ENCODE measurements around the gene PFKM.
"Not testable (repeated sequence)": the region's sequence is repeated elsewhere in the genome, so short reads cannot be mapped to it uniquely, and the experiment has no call there.

Gene PFKM

DNA sequence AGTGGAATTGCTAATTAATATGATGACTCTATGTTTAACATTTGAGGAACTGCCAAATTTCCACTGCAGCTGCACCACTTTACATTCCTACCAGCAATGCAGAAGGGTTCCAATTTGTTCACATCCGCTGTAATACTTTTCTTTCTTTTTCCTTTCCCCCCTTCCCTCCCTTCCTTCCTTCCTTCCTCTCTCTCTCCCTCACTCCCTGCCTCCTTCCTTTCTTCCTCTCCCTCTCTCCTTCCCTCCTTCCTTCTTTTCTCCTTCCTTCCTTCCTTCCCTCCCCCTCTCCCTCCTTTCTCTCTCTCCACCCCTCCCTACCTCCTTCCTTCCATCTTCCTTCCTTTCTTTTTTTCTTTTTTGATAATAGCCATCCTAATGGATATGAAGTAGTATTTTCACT is 3.2 kb upstream of the PFKM start:
- DNase-seq, result no peak

DNA sequence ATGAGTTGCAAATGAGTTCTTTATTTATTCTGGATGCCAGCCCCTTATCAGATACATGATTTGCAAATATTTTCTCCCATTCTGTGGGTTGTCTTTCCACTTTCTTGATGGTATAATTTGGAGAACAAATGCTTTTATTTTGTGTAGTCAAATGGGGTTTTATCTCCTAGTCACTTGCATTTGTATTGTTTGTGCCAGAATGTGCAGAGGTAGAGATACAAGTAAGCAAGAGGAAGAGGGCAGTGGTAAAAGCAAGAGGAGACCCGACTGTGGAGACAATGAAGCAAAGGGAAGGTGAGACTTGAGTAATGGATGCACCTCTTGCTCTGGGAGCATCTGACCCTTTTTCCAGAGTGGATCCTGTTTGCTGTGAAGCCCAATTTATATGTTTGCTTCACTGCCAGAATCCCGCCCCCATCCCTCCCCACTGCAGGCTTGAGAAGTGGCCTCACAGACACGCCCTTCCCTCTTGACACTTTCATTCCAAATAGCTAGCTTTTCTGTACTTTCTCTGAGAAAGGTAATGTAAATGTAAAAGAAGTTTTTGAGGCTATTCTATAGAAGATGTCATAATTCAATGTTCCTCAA is 786 bp upstream of the PFKM start:
- DNase-seq, result no peak

DNA sequence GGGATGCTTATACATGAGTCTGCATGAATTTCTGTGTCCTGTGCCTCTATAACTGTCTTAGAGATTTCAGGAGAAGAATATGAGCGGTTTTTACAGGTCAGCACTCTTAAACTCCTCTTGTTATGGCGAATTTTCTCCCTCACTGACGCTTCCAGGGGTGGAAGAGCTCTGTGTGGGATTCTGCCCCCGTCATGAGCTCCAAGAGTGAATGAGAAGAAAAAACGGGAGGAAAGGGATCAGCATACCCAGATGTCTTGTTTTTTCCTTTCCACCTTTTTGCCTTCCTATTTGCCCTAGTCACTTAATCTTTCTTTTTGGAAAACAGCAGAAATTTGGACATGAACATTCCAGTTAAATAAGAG is 651 bp downstream of the PFKM start:
- no peak for DNase-seq

DNA sequence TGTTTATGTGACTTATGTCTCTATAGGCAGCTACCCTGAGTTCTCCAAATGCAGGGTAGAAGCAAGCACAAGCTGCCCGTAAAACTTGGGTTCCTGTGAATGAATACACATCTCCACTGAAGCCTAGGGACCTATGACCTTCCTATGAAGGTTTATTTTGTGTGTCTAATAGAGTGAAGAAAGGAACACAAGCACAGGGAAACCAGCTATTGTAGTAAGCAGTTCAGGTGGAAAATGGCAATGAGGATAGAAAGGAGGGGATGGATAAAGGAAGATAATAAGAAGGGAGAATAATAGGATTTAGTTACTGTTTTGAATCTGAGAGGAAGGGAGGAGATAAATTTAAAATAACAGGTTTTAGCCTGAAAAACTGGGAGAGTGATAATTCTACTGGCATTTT is 2.4 kb downstream of the PFKM start:
- DNase-seq, result no peak

DNA sequence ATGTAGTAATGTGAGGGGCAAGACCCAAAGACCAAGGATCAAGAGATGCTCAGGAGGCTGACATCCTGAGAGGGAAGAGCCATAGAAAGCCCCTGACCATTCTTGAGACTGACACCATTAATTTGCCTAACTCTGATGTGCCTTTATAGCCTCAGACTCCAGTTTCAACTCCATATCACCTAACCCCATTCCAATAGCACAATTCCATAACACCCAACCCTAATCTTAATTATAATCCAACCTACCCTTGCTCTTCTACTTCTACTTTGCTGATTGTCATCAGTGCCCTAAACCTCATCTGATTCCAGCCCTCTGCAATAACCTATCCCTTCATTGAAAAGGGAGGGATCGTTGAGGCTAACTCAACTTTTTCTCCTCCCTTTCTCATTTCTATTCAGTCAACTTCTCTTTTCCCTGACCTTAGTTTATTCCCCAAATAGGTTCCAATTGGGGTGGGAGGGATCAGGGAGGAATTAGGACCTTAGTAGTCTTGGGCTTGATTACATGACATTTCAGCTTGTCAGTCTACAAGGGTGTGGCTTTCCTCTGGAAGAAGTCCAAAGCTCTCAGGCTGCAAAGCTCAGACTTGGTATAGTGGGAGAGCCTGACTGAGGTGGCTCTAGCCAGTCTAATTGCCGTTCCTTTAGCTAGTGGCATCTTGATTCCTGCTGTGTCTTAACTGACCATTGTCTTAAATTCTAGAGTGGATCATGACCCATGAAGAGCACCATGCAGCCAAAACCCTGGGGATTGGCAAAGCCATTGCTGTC is 3.1 kb downstream of the PFKM start:
- no peak for DNase-seq

DNA sequence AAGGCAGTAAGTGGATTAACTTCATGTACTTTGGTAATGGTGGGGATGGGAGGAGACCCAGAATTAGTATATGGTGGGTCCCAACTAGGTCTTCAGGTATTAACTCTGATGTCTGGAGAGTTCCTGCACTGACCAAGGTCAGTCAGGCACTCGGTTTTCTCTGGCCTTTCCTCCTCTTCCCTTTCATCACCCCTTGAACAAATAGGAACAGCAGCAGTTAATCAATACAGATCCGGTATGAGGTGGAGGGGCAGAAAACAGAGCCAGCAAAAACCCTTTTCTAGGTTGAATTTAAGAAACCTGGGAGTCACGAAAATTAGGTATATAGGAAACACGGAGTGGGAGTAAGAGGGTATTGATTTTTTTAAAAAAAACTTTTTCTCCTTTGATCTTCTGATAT is 4.0 kb downstream of the PFKM start:
- DNase-seq, result no peak

DNA sequence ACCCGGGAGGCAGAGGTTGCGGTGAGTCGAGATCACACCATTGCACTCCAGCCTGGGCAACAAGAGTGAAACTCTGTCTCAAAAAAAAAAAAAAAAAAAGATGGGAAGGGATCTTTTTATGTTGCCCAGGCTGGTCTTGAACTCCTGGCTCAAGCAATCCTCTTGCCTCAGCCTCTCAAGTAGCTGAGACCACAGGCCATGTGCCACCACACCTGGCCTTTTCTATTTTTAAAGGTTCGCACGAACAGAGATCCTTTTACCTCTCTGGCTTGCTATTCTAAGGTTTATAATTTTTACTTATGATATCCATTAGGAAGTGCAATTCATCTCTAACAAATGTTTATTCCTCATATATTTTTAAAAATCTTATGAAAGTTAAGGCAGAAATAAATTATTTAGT is 6.4 kb downstream of the PFKM start:
- not testable (repeated sequence) for DNase-seq

DNA sequence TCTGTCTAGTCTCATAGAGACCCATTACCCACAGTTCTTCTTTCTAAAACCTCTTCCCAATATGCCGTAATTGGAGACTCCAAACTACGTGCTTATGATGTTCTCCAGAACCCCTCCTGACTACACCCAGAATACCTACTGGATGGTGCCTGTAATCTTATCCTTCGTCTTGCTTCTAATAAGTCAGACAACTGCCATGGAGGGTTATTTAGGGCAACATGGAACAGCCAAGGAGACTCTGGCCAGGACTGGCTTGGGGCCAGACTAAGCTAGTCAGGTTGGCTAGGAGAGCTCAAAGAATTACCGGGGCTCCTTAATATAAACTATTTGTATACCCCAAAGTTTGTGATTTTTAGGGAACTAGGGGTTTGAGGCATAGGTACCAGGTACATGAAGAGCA is 6.8 kb downstream of the PFKM start:
- no peak for DNase-seq

DNA sequence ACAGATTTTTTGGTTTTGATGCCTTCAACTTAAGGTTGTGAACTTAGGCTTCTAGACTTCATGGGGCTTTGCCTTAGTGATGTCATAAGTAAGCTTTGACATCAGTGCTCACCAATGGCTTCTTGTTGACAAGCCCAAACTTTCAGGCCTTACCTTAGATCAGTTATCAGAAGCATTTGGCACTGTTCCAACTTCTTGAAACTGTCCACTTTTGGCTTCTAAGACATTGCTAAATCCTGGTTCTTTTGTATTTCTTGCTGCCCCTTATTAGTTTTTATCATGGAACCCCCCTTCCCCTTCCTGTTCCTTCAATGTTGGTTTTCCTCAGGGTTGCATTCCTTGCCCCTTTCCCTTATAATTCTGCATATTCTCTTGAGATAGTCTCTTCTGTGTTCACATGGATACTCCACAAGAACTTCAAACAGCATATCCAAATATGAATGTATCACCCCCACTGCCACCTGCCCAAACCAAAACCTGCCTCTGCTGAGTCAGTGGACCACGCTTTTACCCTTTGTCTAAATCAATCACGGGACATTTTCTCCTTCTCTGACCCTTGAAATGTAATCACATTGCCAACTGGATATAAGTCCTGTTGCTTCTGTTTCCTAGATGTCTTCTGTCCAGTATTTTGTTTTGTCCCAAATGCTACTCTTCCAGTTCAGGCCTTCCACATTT is 7.9 kb downstream of the PFKM start:
- no peak for DNase-seq

DNA sequence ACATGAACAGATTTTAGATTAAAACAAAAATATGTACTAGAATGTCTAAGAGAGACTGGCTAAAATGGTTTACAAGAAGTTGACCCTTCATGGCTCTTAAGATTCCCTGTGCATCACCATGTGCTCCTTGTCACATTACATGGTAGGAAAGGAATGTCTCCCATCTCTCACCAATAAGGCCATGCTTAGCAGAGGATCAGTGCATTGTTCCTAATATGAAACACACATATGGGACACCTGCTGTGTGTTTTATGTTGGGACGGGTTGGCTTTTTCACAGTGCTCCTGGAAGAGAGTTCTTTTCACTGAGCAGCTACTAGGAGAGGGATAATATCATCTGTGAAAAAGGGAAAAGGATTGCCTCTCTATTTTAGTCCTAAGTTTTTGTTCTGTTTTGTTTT is 9.6 kb downstream of the PFKM start:
- DNase-seq, result no peak

DNA sequence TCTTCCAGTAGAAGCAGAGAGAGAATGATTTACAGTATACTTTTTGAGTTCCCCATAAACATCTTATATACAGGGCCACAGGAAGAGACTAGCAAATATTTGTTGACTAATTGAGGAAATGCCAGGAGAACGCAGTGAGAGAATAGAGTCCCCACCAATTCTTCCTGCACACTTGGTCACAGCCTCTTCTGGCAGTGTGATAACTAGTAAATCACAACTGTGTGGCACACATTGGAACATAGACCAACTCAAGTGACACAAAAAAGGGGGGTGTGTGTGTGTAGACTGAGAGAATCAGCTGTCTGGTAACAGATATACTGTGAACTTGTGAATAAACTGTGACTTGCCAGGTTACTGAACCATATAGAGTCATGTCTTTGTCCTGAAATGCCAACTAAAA is 10.2 kb downstream of the PFKM start:
- DNase-seq, result no peak

DNA sequence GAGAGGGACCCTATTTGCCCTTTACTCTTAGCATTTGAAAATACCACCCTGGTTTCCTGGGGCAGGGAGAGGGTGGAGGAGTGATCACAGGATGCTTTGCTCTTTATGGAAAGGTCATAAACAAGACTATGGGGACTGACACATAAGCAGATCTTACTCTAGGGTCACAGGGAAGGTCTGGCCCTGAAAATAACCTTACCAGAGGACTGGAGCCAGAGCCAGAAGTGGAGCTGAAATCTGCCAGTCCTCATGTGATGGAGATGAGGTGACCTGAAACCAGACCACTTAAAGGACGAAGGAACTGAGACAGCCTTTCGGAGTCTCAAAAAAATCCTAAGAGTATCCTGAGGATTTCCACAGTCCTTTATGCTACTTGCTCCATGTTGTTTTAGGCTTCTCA is 12.4 kb downstream of the PFKM start:
- DNase-seq, result no peak

DNA sequence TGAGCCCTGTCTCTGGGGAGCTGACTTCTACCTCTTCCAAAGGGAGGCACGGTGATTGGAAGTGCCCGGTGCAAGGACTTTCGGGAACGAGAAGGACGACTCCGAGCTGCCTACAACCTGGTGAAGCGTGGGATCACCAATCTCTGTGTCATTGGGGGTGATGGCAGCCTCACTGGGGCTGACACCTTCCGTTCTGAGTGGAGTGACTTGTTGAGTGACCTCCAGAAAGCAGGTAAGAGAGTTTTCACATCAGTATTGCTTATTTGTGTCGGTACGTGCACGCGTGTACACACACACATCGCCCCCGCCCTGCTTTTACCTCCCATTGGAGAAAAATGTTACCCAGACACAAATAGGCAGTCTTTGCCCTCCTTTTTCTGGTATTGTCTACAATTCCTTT is 13.7 kb downstream of the PFKM start:
- no peak for DNase-seq

DNA sequence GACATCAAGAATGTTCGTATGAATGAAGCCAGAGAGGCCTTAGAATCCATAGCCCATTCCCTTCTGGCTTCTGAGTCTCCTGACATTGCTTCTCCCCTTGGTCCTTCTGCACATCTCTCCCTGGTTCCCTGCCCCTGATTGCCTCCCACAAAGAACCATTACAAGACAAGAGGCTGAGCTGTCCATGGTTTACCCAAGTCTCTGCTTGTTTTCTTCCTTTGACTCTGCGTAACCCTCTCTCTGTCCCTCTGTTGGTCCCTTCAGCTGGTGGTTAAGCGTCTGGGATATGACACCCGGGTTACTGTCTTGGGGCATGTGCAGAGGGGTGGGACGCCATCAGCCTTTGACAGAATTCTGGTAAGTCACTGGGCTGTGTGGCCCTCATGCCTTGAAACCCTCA is 15.9 kb downstream of the PFKM start:
- no peak for DNase-seq

DNA sequence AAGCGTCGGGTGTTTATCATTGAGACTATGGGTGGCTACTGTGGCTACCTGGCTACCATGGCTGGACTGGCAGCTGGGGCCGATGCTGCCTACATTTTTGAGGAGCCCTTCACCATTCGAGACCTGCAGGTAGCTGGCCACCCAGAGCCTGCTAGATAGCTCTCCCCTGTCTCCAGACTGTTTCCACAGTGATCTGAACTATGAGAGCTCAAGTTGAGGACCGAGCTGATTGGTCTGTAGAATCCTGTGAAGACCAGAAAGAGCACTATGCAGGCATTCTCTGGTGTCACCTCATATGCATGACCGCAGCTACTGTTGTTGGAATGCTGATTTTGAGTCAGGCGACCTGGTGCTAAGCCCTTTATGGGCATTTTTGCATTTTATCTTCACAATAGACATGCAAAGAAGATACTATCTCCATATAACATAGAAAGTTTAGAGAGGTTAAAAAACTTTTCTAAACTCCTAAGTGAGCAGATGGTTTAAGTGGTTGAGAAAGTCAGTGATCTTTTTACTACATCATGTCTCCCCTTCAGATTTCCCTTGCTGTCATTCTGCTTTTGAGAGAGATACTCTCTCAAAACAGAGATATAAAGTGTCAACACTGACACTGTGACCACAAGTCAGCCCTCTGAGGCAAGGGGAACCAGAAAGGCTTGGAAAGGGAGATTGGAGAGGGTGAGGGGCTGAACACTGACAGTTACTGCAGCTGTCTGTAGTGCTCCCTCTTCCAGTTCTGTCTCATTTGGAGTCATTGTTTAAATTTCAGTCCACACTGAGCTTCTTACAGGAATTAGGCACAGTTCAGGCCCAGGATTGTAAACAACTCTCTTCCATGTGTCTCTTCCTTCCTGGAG is 23.9 kb downstream of the PFKM start:
- no peak for DNase-seq

DNA sequence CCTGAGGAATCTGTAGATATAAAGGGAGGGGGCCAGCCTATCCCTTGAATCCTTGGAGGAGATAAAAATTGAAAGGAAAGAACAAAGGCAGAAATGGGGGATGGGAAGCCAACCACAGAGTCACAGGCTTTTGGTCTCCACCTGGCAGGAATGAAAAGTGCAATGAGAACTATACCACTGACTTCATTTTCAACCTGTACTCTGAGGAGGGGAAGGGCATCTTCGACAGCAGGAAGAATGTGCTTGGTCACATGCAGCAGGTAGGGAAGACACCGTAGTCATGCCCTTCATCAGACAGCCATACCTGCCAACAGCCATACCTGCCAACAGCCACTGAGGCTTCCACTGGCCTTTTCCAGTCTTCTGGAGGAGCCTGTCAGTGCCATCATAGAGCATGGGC is 24.7 kb downstream of the PFKM start:
- DNase-seq, result no peak

DNA sequence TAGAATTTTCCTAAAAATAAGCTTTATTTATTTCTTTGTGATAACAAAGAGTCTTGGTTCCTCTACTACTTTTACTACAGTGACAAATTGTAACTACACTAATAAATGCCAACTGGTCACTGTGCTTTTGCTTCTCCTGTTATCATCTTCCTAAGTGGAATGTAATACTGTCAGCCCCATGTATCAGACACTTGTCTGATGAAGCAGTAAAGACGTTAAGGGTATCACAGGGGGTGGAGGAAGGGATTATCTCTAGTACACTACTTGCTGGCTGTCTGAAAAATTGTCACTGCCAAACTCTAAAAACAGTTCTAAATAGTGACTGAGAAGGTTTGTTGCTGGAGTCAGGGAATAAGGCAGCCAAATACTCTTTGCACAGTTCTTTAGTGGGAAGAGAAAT is 26.8 kb downstream of the PFKM start:
- no peak for DNase-seq

DNA sequence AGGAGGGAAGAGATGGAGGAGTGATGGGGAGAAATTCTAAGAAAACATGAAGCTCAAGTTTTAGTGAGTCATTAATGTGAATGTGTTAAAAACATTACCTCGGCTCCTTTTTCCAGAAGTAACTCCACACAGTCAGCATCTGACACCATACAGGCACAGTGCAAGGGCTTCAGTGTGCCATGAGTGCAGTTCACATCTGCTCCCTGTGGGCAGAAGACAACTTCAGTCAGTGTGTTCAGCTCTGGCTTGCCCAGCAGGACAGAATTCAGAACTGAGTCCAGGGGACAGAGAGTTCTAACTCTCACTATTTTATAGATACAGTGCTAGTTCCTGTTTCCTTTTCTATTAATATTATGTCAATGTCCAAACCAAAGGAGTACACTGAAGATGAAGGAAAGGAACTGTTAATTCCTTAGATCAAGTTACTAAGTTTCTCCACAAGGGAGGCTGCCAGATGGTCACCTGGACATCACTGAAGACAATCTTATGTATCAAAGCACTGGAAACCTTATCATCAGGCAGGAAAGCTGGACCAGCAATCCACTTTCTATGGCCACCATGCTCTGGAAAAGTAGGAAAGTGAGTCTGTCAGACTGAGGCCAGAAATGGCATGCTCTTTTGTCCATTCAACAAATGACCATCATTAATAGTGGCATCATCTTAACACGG is 32.1 kb downstream of the PFKM start:
- DNase-seq, result no peak

DNA sequence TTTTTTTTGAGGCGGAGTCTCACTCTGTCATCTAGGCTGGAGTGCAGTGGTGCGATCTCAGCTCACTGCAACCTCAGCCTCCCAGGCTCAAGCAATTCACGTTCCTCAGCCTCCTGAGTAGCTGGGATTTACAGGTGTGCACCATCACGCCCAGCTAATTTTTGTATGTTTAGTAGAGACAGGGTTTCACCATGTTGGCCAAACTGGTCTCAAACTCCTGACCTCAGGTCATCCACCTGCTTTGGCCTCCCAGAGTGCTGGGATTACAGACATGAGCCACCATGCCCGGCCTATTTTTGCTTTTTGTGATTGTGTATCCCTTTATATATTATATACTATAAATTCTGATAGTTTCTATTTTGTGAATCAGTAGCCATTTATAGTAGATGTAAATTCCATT is 36.6 kb downstream of the PFKM start:
- DNase-seq, result not testable (repeated sequence)

DNA sequence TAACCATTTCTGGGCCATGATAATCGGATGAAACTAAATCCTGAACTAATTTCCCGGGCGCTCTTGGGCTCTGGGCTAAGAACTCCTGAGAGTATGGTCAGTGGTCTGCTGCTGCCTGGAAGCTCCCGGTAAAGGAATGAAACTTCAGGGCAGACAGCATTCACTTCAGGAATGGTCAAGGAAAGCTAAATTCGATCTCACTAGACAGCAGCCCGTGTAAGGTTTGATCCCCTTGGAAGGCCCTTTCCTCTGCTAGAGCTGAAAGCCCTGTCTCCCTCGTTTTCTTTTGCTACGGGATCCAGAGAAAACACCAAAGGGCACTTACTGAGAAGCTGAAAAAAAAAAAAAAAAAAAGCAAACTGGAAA is 37.5 kb downstream of the PFKM start:
- DNase-seq, result no peak

DNA sequence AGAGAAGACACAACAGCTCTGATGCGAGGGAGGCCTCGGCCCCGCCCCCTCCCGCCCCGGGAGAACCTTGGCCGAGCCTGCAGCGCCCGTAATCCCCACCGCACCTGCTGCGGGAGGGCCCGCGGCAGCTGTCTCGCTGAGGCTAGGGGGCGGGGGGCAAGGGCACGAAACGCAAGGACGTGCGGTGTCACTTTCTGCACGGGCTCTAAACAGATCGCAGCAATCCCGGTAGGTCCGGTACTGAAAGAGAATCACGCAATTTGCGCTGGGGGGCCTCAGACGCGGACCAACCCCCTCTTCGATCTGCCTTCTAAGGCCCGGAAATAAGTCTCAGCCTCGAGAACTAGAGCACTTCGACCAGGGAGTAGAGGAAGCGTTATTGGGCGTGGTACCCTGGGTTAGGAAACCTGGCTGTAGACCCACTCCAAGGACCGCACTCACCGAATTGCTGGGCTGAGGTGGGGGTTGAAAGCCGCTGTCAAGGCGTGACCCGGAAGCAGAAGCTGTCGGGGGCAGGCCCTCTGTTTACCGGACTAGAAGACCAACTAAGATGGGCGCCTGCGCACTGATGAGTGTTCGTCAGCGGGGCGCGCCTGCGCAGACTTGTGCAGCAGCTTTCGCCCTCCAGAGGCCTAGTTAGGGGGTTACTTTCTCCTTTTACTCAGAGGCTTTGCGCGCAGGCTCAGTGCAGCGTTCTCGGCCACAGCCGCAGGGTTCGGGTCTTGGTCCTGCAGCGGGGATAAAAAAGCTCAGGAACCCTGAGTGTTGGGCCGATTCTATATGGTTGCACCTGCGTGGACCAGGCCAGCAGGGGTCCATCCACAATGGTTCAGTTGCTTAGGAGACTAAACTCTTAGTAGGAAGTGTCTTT is 38.1 kb downstream of the PFKM start, which contains the start of gene ASB8:
Gene ASB8 (minus strand): TSS at position 498 of the 871 bp plus-strand sequence. CDS start 4,019 bp downstream, outside the sequence.
- peak; percentile 98 to 99 for DNase-seq

DNA sequence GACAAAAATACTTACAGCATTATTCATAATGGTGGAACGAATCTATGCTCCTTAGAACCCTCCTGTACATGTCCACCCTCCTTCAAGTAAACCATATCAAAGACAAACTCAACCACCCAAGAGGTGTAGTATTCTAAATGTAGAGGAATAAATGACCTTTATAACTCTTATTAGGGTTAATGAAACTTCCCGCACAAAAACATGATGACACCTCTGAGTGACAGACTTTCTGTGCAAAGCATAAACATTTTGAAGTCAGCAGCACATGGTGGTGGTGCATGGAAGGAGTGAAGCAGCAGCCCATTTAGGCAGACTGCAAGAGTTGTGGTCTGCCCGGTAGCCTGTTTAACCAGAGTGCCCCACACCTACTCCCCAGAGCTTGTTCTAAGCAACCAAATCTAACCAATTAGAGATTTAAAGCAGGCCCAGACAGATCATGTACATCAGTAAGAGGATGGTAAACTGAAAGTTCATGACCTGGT is 38.8 kb downstream of the PFKM start:
- DNase-seq, result no peak

Measured in activated CD4-positive, alpha-beta T cell treated with anti-CD3 and anti-CD28 coated beads for 4 hours (primary cell).